Activated T-cell treated with anti-CD3 and anti-CD28 coated beads for 24 hours (primary cell): ENCODE results near the gene TBX3.

Experiments
- DNase-seq: peaks from one replicate; pipeline ENCODE4 v3.0.0-alpha.2; 2020; ENCODE audit warnings: low read depth

Gene TBX3

DNA sequence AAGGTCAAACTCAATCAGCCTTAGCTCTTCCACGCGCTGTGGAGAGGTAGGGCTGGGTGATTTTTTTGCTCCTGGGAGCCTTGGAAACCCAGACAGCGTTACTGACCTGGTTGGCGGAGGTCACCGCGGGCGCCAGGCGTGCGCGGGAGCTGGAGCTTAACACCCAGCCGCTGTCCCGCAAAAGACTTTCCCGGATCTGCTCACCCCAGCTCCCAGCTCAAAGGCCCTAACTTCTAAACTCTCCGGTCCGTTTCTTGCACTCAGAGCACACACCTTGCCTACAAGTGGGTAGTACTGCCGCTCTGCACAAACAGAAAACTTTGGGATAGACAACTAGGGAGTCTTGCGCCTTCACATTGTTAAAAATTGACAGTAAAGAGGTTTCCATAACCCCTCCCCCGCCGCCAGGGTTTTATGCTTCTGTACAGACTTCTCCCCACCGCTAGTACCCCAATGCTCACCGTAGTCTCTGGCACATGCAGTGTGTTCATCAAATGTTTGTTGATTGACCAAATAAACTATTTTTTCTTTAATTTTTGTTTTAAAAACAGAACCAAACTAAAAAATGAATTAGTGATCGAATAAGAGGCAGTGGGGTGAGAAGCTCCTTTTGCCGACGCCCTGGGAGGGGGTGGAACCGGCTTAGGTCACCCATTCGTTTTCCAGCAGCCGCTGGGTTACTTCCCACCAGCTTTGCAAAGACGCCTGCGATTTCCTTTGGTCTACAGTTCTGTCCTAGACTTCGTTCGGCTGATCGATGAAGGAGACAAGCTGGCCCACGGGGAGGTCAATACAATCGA lies 12.7 kb upstream of the TBX3 start:
- DNase-seq = no peak

DNA sequence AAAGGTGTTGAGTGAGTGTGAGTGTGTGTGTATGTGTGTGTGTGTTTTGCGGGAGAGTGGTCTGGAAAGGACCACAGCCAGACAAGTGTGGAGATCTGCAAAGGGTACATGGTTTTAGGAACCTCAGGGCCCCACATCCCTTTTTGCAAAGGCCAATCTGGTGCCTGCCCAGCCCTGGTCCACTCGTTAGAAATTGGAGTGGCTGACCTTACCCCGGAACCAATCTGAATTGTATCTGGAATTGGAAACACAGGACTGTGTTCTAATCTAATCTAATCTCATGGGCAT lies 11.3 kb upstream of the TBX3 start:
- DNase-seq = no peak

DNA sequence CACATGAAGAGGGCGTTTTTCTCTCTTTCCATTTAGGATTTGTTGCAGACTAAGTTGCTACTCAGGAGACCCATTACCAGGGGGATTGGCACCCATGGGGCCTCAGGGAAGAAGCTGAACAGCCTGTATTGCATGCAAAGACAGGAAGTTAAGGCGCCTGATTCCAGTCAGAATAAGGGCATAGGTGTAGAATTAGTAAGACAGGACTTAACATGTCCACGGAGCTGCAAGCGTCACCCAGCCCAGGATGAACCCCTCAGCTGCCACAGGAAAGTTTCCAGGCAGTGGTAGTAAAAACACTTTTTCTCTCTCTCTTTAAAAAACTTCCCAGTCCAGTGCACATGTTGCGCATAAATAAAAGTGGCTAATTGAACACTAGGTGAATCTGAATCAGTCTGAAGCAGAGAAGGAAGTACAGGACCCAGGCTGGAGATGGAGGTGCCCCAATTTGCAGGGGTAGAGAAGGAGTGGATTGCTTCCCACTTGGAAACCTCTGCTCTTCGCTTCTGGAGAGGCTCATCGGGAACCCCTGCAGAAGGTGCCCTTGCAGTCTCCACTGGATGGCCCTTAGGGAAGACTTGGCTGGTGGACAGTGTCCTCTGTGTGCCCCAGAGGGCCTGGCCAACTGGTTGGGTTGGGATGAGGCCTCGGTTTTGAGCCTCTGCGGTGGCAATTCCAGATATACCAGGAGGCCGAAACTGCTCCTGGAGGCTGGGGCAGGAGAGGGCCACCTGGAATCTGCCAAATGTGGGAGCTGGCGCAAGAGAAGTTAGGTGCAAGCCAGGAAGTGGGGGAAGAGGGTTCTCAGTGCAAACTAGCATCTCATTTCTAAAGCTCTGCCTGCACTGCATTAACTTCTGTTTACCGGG lies 10.7 kb upstream of the TBX3 start:
- no peak for DNase-seq

DNA sequence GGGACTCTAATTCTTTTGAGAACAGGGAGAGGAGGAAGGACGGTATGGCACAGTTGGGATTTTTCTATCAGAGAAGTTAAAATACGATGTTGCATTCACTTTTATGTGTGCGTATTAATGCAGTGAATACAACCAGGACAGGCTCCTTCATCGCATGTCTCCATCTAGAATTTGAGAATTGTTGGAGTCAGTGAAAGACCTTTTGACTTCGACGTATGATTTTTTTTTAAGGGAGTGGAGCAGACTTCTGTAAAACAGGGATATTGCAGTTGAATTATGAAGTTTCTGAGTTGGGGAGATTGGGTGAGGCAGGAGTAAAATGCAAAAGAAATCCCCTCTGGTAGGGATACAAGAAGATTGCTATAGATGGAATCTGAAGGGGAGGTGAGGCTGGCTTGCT lies 9.6 kb upstream of the TBX3 start:
- DNase-seq = no peak

DNA sequence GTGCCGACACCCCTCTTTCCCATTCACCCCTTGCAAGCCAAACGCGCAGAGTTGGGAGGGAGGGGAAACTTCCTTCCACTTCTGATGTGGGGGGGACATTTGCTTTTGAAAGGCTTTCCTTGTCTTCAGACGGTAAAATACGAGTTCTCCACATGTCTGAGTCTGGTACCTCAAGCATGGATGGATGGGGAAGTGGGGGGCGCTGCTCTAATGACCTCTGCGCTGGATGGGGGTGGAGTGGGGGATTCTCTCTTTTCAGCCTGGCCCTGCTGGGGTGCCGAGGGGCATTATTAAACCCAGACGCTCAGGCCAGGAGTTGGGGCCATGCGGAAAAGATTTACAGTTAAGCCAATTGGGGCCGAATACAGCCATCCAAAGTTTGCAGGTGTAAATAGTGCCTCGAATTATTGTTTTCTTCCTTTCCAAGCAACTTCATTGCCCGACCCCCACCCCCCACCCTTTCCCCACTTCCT lies 9.1 kb upstream of the TBX3 start:
- no peak for DNase-seq

DNA sequence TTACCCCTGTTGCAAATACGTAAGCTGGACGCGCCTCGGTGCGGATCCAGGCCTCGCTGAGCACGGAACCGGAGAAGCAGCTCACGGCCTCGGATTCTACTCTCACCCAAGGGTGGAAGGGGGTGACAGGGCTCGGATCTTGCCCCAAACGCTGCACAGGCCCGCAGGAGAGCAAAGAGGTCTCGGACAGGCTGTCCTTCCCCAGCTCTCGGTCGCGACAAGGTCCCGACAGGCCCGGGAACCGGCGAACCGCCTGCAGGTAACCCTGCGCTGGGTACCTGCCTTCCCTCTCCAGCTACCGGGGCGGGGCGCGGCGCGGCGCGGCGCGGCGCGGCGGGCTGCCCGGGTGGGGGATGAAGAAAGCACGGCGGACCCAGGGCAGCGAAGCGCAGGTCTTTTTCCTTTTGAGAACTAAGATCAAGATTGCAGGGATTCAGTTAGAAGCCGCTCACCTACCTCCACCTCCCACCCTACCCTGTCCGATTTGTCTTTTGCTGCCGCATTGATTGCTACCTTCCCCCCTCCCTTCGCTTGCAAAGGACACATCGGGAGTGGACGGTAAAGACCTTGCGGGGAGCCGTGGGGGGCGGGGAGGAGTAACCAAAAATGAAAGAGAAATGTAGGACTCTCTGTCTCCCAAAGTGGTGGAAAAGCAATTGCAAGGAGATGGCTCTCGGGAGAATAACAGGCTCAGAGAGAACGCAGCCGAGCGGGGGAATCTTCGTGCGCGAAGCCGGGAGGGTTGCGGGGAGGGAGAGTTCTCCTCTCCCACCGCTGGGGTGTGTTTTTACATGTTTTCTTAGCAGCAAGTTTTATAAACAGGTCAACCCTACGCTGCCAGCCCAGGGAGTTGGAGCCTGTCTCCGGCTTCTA lies 8.4 kb upstream of the TBX3 start:
- DNase-seq = no peak

DNA sequence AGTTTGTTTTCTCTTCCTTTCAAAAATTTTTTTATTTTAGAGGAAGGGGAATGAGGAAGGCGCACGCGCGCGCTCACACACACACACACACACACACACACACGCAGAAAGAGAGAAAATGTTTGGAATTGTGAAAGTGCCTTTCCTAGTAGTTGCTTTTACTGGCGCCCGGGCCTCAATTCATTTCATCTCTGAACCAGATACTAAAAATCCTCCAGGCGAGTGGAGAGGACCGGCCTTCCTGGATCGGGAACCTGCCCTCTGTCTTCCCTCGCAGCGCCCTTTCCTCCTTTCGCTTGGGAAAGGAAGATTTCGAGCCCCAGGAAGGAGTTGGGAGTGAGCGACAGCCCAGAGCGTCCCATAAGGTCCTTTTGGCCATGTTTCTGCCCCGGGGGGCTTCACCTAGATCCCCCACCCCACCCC lies 7.8 kb upstream of the TBX3 start:
- DNase-seq = no peak

DNA sequence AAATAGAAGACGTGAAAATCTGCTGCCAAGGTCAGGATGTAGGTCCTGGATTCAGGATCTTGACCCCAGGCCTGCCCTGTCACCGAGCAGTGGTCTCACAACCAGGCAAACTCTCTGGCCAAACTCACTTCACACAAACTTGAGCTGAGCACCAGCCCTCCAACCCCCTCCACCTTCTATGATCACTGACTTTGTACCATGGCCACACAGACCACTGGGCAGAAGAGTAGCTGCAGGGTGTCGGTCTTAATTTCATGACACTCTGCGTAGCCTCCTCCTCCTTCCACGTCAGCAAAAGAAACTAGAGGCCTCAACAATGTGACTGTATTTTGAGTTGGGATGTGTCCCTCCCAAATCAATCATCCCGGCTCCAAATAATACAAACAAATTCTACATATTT lies 7.2 kb upstream of the TBX3 start:
- no peak for DNase-seq

DNA sequence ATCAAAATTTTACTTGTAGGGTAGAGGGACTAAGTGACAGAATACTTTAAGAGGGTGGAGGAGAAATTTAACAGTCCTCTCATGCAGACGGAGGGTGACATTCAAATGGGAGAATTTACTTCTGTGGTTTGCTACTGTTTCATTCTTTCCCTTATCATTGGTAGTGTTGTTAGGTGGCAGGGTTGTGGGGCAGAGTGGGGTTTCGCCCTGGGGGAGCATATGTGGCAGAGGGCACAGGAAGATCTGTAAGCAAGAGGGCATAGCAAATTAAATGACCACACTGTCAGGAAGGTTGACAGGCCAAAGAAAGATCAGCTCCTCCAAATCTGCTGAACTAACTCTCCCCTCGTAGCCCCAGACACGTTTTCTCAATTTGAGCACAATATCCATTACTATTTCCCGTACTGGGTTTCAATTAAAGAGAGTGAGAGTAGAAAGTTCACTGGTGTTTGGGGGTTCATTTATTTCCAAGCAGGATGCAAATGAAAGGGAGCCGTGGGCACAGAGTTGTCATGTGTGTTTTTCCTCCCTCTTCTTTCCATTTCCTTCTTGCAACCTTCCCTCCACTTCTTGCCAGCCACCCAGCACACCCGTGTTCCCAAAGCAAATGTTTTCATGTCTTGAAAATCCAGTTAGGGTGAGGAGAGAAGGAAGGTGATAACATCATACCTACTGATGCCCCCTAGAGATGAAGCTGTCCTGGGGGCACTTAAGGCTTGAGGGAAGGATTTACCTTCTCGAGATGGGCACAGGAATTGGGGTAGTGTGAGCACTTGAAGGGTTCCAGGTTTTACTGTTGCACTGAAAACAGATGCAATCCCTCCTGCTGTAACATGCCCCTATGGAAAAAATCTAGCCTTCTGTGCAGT lies 6.5 kb upstream of the TBX3 start:
- no peak for DNase-seq

DNA sequence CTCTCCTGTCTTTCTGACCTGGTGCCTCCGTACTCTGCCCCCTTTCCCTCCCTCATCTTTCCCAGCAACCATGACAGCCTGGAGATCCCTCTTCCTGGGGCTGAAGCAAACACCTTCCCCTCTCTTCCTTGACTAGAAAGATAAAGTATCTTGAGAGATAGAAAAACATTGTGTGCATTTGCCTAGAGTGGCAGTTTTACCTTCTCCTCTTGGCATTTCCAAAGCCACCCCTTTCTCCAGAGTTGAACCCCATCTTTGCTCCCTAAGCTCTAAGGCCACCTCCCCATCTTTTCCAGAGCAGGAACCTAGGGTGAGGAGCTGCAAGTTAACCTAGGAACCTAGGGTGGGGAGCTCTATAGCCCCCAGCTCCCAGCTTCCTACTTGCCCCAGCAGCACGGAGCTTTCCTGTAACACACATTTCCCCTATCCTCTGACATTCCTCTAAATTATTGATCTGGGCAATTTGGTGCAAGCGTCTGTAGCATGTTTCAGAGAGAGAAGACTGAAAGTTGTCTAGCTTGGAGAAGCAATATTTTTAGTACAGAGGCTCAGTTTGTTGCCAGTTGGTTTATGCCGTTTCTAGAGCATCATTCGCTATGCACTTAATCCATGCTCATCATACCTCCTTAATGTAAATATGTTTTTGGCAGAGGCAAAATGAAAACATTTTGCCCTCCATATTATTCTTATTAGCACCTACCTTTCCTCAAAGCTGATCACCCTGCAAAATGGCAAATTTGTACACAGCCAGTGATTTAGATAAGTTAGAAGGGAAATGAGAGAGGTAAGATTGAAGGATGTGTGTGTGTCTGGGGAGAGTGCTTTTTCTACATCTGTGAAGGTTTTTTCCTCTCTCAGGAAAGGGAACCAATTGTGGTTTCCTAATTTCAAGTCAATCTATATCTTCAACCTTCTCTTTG lies 5.4 kb upstream of the TBX3 start:
- no peak for DNase-seq

DNA sequence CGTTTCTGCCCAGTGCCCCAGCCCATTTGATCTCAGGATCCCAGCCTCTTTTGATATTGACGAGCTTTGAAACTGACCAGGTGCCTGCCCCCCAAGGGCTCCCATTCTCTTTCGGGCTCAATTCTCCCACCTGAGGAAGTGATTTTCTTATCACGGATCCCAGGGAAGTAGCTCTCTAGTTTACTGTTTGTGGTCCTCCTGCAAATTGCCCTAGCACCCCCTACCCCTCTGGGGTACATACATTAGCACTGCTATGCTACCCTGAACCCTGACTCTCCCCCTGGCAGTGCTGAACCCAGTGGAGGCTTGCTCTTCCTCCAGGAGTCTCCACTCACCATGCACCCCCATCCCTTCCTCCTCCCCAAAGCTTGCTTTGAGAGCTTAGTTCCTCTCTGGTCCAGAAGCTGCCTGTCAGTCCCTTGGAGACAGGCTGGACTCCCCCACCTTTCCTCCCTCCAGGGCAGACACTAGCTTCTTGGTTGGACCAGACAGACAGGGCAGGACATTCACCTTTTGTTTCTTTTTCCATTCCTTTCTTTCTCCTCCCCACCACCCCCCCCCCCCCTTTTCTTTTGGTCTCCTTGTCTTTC lies 4.4 kb upstream of the TBX3 start:
- DNase-seq = no peak

DNA sequence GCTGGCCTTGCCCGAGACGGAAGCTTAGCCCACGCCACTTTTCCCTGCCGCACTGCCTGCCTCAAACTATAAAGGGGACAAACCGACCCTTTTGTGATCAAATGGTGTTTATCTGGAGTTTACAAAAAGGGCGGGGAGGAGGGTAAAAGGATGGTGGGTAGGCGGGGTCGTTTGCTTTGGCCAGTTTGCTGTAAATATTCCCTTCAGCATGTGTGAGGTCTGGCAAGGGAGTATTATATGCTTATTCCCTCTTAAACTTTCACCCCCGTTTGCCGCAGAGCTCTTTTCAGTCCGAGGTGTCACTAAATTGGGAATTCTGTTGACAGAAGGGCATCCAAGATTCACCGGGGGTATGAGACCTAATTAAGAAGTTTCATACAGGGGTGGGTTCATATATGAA lies 3.8 kb upstream of the TBX3 start:
- DNase-seq = no peak

DNA sequence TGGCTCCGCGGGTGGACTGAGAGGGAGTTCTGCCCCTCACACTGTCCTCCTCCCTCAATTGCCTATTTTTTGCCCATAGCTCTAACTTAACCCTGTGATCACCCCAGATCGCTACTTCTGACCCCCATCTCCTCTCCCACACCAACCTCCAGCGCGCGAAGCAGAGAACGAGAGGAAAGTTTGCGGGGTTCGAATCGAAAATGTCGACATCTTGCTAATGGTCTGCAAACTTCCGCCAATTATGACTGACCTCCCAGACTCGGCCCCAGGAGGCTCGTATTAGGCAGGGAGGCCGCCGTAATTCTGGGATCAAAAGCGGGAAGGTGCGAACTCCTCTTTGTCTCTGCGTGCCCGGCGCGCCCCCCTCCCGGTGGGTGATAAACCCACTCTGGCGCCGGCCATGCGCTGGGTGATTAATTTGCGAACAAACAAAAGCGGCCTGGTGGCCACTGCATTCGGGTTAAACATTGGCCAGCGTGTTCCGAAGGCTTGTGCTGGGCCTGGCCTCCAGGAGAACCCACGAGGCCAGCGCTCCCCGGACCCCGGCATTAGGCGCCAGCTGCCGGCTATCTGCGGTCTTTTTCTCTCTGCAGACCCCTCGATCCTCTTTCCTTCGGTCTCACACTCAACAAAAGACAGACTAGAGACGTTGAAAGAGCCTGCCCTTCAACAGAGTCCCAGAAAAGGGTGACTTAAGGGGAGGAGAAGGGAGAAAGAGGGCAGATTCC lies 3.0 kb upstream of the TBX3 start:
- no peak for DNase-seq

DNA sequence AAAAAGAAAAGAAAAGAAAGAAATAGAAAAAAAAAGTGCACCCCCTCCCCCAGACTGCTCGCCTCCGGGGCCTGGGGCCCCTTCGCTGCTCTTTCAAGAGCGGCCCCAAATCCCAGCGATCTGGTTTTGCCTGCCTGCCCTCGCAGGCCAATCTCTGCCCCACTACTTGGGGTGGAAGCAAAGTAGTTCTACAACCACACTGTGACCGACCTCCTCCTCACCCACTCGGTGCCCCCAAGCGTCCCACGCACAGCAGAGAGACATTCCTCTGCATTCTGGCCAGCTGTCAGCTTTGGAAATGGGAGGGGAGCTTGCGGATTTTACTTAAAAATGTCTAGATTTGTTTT lies 2.4 kb upstream of the TBX3 start:
- DNase-seq = no peak

DNA sequence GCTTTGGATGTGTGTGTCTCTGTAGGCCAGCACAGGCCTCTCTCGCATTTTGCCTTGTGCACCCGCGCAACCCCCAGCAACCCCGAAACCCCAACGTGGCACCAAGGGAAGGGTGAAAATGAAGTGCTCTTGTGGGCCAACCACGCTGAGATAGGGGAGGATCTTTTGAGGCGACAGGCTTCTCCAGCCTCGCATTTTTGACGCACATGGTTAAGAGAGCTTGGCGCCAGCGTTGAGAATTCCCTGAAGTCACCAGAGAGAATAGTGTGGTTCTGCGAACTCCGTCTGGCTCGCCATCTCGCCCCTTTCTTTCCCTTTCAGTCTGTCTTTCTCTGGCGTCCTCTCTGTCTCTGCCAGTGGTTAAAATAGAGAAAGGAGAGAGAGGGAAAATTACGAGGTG lies 1.9 kb upstream of the TBX3 start:
- no peak for DNase-seq

DNA sequence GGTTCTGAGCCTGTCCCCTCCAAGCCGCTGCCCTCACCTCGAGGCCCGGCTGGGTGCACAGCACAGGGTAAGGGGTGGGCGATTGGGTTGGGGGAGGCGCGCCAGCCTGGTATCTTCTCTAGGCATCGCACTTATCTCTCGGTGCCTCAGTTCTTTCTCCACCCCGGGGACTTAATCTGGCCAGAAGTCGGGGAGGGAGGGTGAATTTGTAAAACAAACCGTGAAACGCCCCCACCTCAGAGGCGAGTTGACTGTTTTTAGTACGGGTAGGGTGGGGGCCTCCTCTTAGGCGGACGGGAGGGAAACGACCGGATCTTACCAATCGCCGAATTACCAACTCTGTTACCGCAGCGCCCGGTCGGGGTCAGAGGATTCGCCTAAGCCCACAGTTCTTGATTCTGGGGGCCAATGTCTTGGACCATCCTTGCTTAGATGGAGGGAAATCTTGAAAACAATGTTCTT lies 1.4 kb upstream of the TBX3 start:
- no peak for DNase-seq

DNA sequence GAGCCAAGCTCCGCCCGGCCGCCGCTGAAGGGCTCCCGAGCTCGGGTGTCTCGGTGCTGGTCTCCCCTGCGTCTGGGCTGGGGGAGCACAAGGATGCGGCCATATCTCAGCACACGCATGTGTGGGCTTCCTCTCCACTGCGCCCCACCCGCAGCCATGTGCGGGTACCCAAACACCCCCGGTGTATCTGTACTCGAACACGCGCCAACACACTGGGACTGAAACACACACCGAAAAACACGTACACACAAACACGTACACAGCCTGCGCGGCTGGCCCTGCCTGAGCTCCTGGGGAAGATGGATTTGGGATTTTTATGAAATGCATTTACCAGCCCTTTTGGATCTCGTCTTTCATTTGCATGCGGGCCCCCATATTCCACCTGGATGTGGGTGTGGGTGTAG lies 897 bp upstream of the TBX3 start:
- DNase-seq = no peak

DNA sequence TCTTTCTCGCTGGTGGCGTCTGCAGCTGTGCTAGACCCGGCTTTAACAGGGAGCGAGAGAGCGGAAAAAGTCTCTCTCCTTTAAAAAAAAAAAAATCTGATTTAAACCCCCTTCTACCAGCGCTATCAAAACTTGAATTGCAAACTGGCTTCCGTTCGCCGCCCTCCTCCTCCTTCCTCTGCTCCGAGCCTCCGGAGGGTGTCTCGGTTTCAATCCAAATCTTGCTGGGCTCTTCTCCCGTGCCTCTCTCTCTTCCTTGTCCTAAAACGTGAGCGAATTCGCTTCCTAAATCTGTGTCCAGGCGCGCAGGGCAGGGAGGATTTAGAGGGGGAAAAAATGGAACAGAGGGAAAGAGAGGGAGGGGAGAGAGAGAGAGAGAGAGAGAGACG lies 272 bp downstream of the TBX3 start:
- DNase-seq = no peak
